GM18508 (cell line): ENCODE results near the gene PEX10.
A peak's percentile ranks its signal among the peaks of the same experiment; 100 is the strongest.

Source experiments
- ATAC-seq: cut with Tn5 transposase; IDR thresholded peaks from one replicate; pipeline ENCODE4 v1.9.1; 2021; ENCODE audit warnings: moderate number of reproducible peaks; ENCODE audit not compliant: insufficient read depth, unreplicated experiment

The PEX10 gene

DNA sequence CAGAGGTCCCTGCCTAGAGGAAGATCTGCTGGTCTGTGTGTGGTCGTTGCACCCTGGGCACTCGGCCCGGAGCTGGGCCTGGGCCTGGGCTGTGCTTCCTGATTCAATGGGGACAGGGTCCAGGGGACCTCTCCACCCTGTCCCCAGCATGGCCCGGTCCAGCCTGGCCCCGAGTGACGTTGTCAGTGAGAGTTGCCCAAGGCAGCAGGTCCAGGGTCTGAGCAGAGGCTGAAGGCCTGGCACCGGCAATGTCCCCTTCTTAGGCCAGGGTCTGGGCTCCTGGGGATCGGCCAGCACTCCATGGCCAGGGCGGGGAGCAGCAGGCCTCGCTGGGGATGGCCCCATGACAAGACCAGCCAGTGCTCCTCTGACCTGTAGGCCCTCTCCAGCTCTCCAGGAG is 15.6 kb upstream of the PEX10 start:
- no peak for ATAC-seq

GRCh38 chr1:2427051-2427450 is 14.7 kb upstream of the PEX10 start:
- ATAC-seq = no peak

DNA sequence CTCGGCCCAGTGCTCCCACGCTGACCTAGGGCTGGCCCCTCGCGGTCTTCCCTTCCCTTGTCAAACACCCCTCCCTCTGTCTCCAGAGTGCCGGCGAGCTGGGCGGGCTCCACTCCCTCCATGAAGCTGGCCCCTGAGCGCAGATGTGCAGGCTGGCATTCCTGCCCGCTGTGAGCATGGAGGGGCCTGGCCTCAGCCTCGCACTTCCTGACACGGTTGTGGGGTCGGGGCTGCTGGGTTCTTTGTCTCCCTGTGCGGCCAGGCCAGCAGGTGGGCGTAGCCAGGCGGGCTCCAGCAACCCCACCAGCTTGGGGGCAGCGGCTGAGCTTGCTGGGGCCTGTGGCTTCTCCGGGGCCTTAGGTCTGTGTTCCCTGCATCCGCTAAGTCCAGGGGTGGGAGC is 14.2 kb upstream of the PEX10 start:
- no peak for ATAC-seq

- ATAC-seq = no peak
Measured at GRCh38 chr1:2425892-2426291, 13.5 kb upstream of the PEX10 start.

GRCh38 chr1:2422523-2422922 is 10.2 kb upstream of the PEX10 start:
- ATAC-seq = no peak

DNA sequence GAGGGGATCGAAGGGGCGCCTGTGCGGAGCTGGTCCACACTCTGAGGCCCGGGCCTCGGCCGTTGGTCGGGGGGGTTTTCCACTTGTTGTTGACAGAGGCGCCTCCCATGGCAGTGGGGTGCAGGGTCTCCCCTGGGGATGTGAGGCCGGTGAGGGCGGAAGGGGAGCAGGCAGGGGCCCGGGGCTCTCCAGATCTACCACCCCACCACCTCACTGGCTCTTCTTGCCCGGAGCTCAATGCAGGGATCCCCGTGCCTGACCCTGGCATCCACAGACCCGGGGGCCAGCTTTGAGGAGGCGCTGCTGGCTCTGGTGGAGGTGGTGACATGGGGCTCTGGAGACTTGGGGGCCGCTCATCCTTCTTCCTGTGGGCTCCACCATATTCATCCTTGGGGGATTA is 7.1 kb upstream of the PEX10 start:
- no peak for ATAC-seq

GRCh38 chr1:2418791-2419320 is 6.5 kb upstream of the PEX10 start:
- ATAC-seq = no peak

GRCh38 chr1:2417833-2418225 is 5.5 kb upstream of the PEX10 start:
- no peak for ATAC-seq

DNA sequence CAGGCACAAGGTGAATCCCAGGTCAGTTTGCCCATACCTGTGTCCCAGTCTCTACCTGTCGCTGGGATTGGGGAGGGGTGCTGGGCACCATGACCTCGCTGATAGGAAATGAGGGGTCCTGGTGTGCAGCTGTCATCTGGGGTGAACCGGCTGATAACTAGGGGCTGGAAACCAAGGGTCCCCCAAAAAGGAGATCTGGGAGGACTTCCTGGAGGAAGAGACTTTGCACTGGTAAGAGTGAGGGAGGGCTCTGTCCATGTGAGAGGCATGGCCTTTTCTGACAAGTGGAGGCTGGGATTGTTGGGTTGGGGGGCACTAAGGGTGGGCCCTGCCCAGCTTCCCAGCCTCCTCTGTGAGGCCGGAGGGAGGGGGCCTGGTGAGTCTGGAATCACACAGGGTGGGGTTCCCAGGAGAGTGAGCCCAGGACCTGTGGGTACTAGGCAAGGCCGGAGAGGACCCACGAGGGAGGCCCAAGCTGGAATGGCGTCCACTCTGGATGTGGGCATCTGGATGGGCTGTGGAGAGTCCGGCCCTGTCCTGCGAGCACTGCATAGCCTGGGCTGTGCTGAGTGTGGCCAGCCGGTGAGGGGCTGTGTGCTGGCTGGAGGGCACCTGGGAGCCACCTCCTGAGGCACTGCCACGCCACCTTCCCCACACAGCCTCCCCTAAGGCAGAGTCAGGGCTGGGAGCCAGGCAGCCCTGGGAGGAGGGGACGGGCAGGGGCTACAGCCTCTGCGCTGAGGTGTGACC is 4.9 kb upstream of the PEX10 start:
- no peak for ATAC-seq

GRCh38 chr1:2416403-2416802 is 4.0 kb upstream of the PEX10 start:
- no peak for ATAC-seq

DNA sequence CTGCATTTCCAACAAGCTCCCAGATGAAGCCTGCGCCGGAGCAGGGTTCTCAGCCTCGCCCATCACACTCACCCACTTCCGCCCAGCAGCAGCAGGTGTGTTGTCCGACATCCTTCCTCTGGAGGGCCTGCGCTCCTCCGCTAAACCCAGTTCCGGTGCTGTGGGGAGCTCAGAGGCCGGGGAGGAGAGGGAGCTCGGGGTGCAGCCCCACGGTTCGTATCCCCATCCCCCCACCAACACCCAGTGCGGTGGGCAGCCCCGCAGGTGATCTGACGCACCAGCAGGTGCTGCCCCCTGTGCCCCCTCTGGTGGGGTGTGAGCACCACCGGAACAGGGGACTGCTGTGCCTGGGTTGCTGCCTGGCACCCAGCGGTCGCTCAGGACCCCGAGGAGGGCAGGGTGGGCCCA is 3.4 kb upstream of the PEX10 start:
- no peak for ATAC-seq

DNA sequence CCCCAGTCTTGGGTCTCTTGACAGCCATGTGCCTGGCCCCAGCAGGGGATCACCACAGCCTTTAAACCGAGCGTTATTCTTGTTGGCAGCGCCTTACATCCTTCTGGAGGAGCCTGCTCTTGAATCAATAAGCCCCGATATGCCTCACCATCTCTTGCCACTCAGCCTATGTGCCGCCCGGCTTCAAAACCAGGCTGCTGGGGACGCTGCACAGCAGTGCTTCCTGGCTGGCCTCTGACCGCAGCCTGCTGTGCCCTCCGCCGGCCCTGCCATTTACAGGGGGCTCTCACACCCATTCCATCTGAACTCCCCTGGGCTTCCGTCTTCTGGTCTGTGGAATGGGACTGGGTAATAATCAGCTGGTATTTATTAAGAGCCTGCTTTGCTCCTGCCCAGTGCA is 3.0 kb upstream of the PEX10 start:
- no peak for ATAC-seq

- no peak for ATAC-seq
Measured at GRCh38 chr1:2414297-2414958, 2.1 kb upstream of the PEX10 start.

GRCh38 chr1:2413495-2414296 is 1.3 kb upstream of the PEX10 start:
- no peak for ATAC-seq

GRCh38 chr1:2412773-2413494 is 570 bp upstream of the PEX10 start:
- ATAC-seq = peak; percentile 12

GRCh38 chr1:2411801-2412394 is 466 bp downstream of the PEX10 start:
- ATAC-seq = peak; percentile 6

- ATAC-seq = no peak
Measured at GRCh38 chr1:2409745-2410144, 2.6 kb downstream of the PEX10 start.

- no peak for ATAC-seq
Measured at GRCh38 chr1:2408859-2409276, 3.5 kb downstream of the PEX10 start.

- ATAC-seq = no peak
Measured at GRCh38 chr1:2408456-2408855, 3.9 kb downstream of the PEX10 start.

DNA sequence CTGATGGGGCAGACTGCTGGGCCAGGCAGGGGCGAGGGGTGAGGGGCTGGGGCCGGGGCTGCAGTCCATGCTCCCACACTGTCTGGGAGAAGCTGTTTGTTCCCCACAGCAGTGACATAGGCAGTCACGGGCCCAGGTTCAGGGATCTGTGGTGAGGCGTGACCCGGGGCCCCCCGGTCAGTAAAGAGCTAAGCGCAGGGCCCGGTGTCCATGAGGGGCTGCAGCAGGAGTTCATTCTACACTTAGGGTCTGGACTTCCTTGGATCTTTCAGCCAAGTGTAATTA is 4.4 kb downstream of the PEX10 start:
- no peak for ATAC-seq
